Activated CD4-positive, alpha-beta T cell treated with anti-CD3 and anti-CD28 coated beads, Interleukin-2, amount 50 U/mL, for 4 hours (primary cell): ENCODE data around the gene APBA1.

Experiments
- DNase-seq, 2 experiments: peaks; one replicate each; pipeline ENCODE4 v3.0.0-alpha.2; 2020

Gene APBA1

DNA sequence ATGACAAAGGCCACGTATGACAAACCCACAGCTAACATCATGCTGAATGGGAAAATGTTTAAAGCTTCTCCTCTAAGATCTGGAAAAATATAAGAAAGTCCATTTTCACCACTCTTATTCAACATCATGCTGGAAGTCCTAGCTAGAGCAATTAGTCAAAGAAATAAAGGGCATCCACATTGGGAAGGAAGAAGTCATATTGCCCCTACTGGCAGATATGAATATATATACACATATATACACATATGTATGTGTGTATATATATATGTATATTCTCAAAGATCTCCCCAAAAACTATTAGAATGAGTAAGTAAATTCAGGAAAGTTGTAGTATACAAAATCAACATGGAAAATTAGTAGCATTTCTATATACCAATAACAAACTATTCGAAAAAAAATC, 17.1 kb downstream of the APBA1 start:
- no peak for DNase-seq

DNA sequence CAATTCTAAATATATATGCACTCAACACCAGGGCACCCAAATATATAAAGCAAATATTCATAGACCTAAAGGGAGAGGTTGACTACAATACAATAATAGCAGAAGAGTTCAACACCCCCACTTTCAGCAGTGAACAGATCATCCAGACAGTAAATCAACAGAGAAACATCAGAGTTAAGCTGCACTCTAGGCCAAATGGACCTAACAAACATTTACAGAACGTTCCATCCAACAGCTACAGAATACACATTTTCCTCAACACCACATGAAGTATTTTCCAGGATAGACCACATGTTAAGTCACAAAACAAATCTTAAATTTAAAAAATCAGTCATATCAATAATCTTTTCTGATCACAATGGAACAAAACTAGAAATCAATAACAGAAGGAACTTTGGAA, 18.9 kb downstream of the APBA1 start:
- no peak for DNase-seq

DNA sequence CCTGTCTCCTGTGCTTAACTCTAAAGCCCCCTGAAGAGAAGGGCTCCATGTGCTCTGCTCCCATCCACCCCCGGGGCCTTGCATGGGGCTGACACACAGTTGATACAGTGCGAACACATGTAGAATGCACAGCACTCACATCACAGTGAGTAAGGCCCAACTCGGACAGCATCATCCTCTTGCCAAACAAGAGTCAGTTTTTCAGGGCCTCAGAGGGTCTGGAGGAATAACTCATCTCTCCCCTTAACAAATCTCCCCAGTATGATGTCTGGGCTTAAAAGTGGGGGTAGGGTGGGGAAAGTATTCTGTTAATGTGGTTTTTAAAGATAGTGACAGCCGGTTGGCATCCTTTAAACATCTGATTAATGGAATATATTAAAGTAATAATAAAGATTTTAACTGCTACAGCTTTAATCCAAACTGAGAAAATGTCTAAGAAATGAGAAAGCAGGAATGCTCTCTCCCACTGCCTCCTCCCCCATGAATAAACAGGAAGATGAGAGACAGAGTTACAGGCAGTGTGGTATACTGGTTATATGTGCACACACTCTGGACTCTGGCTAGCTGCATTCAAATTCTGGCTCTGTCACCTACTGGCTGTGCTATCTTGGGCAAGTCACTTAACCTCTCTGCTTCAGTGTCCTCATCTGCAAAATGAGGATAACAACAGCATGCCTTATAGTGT, 22.5 kb downstream of the APBA1 start:
- no peak for DNase-seq

DNA sequence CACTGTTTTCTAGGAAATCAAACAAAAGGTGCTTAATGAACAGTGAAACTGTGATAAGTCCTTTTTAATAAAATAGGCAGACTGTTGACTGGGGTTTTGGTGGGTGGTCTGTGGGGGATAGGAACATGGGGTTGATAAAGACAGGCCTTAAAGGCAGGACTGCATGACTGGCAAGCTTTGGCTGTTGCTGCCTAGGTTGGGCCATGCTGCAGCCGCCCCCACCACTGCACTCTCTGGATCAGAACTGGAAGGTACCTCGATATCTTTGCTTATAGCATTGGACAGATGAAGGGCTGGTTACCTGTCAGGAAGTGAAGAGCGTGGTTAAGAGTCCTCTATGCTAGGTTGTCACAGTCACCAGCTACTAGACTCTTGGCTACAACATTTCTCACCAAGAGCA, 24.4 kb downstream of the APBA1 start:
- no peak for DNase-seq

DNA sequence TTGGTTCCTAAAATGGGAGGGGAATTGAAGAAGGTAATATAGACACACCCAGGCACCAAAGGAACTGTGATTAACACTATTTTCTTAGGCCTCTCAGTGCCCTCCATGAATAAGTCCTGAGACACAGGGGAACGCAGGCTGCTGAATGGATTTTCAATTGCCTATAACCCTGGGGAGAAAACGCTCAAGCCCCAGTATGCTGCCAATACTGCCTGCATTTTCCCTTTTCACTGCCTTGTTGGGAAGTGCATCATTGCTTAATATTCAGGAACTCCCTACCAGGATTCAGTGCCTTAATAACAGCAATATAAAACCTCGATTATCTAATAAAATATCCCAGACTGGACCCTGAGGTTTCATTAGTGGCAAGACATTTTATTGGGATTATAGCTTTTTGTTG, 25.4 kb downstream of the APBA1 start:
- DNase-seq = no peak

DNA sequence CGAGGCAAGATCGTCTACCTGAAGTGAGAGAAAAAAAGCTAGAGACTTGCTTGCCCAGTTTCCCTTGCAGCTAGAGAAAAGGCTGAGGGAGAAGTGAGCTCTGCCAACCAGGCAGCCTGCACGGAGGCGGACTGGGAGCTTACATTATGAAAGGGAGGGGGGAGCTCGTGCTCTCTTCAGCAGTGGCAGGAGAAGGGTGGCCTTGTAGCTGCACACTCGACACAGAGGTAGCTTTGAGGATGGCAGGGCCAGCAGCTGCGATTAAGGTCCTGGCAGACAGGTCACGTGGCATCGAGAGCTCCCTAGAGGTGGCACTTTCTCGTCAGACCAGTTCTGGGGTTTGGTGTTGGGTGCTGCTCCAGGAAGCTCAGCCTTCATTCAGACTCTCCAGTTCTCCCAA, 26.7 kb downstream of the APBA1 start:
- DNase-seq = no peak

DNA sequence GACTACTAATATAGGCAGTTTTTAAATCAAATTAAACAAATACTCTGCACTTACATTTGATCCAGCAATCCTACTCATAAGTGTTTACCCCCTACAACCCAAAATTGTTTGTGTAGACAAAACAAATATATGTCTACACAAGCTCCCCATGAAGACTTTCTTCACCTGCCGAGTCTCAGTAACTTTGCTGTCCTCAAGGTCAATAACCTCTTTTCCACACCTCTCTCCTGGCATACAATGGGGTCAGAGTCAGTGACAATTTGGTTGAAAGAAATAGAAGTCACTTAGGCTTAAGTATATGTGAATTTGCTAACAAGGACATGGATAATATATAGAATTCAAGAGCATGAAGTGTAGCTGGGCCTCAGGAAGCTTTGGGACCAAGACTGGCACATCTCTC, 29.1 kb downstream of the APBA1 start:
- DNase-seq = no peak

DNA sequence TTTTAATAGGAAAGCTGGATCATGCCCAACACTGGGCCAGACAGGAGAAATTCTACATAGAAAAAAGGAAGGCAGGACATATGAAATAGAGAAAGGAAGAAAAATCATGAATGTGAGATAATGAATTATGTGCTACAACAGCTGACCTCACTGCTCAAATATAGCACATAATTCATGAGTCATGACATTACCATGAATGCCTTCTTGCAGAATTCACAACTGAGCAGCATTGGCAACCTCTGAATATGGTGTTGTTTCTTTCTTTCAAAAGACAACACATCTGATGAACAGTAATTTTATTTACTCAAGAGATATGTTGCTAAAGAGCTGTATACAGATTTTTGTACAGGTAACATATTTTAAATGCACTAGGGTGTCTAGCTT, 34.4 kb downstream of the APBA1 start:
- DNase-seq = no peak

DNA sequence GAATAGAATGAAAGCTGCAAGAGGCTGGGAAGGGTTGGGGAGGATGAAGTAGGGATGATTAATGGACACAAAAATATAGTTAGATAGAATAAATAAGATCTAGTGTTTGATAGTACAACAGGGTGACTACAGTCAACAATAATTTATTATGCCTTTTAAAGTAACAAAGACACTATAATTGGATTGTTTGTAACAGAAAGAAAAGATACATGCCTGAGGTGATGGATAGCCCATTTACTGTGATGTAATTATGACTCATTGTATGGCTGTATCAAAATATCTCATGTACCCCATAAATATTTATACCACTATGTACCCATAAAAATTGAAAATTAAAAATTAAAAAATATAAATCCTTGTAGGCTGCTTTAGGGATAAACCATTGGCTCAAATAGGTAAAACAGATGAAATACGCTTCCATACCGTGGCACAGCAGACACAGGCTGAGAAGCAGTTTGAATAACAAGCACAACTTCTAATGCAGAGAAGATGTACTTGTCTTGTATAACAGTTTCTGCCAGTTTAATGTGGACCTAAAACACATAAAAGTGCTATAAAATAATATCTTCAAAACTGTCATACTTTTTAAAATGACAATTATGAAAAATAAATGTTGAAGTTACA, 34.9 kb downstream of the APBA1 start:
- DNase-seq = no peak

DNA sequence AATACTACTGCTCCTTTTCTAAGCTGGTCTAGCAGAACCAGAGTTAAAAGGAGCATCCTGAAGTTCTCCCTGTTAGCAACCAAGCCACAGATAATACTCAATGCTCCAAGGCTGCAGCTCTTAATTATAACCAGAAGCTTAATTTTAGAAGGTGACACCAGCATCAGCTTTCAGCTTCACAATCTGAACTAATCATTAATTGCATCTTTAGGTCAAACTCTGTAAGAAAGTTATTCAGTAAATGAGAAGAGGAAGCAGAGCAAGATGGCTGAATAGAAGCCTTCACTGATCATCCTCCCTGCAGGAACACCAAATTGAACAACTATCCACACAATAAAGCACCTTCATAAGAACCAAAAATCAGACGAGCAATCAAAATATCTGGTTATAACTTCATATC, 38.5 kb downstream of the APBA1 start:
- no peak for DNase-seq

DNA sequence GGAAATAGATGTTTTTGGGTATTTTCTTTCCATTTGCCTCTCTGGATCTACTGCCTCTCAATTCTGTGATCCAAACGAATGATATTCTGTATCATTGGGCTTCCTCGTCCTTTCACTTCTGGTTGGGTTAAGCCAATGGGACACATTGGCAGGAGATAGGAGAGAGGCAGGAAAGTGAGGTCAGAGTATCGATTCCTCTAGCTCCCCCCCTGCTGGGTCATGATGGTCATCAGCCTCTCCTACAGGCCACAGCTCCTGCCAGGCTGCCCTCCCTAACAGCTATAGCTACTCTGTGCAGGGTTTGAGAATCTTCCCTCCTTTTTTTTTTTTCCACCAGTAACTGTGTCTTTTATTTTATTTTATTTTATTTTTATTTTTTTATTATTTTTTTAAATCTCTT, 39.4 kb downstream of the APBA1 start:
- DNase-seq = no peak

DNA sequence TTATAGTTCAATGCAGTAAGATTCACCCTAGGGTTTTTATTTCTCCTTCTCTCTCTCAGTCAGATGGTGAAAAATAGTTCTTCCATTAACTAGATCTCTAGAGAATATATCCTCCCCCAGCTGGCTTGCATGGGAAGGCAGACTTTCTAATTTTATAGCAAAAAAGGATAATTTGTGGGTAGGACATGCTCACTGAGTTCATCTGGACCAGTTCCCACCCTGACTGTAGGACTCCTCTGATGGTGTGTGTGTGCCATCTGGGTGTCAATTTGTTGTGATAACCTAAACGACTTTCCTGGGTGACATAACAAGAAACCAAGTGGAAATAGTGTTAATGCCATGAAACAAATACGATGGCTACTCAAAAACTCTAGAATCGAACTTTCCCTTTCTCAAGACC, 44.9 kb downstream of the APBA1 start:
- no peak for DNase-seq

DNA sequence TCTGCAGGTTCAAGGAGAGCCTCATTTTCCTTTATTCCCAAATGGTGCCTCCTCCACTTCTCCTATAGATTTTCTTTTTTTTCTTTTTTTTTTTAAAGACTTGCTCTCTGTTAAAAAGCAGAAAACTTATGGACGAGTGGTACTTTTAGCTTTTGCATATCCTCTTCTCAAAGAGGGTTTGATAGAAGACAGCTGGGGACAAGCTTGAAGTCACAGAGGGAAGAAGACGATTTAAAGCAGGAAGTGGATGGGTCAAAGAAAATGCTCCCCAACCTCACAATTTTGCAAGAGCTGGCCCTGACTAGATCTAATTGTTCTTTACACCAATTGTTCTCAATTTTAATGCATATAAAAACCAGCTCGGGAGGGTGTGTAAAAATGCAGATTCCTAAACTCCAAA, 48.9 kb downstream of the APBA1 start:
- no peak for DNase-seq

DNA sequence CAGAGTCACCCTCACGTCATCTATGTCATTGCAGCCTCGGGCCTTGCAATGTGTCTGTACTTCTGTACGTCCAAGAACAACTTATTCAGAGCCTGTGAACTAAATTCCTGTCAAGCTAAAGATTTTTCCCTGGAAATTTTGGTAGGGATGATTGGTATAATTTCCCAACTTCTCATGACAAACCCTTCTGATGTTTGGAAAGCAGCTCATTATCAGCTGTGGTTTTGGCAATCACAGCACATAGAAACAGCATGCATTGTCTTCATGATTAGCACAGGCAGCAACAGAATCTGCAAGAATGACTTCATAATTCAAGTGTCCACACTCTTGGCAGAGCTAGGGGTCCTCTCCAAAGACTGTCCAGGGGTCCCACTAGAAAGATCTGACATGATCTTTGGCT, 49.5 kb downstream of the APBA1 start:
- no peak for DNase-seq

DNA sequence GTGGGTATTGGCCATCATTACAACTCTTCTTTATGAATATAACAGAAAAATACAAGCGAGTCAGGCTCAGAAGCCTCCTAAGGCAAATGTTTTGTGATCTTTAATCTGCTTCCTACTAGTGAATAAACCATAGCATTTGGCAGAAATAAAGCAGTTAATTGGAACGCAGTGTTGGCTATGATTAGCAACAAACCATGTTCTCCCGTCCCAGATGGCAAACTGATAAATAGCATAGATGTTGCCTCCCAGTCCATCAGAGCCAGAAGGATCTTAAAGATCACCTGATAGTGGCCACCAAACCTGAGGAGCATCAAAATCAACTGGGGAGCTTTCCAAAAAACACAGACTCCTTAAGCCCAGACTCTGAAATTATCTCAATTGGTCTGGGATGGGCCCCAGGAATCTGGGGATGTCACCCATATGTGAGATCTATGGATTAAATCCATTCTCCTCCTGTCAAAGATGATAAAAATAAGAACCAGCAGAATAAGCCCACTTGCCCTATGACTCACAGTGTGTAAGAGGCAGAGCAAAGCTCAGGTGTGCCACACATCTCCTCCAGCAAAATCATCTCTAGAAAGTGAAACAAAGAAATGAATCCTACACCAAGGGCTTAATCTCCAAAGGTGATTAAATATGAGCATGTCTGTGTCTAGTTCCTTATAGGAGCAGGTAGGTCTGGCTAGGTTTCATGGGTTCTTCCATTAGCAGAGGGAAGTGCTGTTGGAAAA, 50.3 kb downstream of the APBA1 start:
- DNase-seq = no peak

DNA sequence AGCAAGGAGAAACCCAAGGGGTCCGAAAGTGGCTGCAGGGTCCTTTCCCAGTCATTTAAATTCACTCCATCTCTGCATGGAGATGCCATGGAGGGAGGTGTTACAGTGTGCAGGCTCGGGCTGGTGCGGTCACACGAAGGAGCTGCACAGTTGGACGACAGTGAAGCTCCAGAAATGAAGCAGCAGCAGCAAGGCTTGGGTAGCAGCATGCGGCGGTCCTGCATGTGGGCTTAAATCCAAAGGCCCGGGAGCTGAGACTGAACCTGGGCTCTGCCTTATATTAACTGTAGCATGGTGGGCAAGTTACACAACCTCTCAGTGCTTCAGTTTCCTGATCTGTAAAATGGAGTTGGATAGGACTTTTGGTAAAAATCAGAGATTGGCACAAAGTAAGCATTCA, 51.4 kb downstream of the APBA1 start:
- no peak for DNase-seq

DNA sequence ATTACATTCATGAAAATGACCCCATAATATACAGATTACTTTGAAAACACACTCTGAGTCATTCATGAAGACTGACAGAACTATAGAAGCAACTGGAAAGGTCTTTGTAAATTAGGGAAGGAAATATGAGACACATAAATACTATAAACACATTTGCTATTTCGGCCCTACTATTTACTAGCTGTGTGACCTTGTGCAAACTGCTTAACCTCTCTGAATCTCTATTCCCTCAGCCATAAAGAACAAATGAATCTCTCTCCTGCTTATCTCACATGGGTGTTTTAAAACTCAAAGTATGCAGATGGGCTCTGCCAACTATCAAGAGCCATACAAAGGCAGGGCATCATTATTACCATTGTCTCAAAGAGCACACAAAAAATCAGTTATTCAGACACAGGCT, 52.9 kb downstream of the APBA1 start:
- no peak for DNase-seq

DNA sequence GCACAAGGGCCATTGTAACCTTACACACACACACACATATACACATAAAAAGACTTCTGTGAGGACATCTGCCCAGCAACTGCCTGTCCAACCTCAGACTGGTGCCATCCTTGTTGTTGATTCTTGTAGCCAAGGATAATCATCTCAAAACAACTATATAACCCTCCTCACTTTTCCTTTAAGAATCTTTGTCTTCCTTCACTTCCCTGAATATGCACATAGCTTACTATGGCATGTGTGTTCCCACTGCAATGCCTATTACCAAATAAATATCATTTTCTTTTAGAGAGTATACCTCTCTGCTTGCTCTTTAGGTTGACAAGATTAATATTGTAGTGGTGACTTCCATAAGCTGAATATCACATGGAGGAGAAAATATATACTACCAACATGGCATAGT, 55.2 kb downstream of the APBA1 start:
- DNase-seq = no peak

DNA sequence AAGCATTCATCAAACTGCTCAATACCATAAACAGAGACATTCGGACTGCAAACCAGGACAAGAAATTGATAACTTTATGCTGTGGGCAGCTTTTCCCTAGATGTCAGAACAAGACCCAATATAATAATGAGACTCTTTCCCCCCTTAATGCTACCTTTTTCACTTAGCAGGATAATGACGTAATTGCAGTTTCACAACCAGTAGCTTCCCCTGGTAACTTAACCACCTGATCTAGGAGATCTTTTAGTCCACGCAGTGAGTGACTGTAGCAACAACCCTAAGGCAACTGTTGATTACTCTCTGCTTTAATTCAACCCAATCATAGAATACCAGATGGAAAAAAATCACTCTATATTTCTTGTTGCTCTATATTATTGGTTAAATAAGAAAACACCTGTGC, 56.3 kb downstream of the APBA1 start:
- no peak for DNase-seq

DNA sequence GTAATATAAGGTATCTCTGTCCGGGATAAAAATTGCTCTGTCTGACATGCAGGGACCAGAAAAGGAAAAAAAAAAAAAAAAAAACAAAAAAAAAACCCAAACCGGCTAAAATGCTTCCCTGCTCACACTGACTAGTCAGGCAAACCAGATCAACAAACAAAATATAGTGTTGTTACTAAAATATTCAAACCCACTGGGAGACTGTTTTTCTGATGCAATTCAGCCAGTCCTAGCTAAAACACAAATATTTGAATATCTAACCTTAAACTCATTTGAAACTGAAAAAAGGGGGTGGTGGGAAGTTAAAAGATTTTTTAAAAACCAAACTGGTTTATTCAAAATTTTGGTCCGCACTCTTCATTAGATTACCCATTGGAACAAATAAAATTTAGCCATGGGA, 61.0 kb downstream of the APBA1 start:
- no peak for DNase-seq

DNA sequence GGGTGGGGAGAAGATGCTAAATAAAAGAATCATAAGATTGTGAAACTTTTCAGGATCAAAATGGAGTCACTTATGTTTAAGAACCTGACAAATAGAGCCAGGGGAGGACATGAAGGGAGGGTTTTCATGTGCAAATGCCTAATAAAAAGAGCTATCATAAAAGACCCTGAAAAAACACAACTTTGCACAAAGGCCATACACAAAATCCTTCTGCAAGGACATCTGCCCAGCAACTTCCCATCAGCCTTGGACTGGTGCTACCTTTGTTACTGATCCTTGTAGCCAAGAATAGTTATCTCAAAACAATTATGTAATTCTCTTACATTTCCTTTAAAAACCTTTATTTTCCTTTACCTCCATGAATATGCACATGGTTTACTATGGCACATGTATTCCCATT, 63.0 kb downstream of the APBA1 start:
- DNase-seq = no peak

DNA sequence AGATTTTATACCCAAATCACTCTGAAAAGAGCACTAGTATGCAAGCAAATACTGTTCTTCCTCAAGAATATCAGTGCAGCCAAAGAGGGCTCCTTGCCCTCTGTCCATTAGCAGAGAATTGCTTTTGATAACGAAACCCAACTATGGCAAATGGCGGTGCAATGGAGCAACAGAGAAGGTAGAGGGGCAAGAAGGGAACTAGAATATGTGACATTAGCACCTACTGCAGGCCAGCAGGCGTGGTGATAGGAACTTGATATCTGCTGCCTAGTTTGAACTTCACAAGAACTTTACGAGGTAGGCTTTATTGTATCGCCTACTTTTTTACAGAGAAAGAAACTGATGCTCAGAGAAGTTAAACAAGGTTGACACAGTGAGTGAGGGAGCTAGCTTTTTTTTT, 66.1 kb downstream of the APBA1 start:
- DNase-seq = no peak

DNA sequence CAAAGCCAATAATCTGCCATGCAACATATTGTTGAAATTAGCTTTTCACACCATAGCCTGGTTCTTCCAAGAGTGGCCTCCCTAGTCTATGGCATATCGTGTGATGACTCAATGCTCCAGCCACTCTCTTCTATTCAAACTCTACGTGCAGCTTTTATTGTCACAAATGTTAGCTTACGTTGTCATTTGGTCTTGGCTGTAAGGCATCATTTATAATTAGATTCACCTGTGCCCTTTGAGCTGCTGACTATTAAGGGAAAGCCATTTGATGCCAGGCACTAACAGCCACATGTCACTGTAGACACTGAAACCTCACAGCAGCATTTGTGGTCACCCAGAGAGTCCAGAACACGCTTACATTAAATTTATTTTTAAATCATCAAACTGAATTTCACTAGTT, 66.8 kb downstream of the APBA1 start:
- no peak for DNase-seq

DNA sequence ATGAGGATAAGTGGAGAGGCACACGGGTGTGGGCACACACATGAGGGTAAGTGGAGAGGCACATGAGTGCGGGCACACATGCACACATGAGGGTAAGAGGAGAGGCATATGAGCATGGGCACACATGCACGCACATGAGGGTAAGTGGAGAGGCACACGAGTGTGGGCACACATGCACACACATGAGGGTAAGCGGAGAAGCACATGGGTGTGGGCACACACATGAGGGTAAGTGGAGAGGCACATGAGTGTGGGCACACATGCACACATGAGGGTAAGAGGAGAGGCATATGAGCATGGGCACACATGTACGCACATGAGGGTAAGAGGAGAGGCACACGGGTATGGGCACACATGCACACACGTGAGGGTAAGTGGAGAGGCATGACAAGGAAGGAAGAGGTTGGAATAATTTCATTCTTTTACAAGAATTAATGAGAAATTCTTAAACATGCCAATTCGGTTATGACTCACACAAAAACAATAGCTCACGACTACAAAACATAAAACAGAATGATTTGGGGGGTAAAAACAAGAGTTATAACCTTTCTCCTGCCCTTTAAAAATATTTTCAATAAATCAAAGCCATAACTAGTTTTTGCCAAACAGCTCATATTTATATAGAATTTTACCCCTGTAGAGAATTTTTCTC, 67.5 kb downstream of the APBA1 start:
- no peak for DNase-seq
